ENCODE data around the gene P3R3URF. TPM values are rescaled to one million over a fixed set of nuclear protein-coding genes. Genes with fewer than 3 reads are reported as not detected.
A peak's percentile ranks its signal among the peaks of the same experiment; 100 is the strongest.

Gene P3R3URF
- total RNA-seq, 1 donor from 2014 or later: not detected

DNA sequence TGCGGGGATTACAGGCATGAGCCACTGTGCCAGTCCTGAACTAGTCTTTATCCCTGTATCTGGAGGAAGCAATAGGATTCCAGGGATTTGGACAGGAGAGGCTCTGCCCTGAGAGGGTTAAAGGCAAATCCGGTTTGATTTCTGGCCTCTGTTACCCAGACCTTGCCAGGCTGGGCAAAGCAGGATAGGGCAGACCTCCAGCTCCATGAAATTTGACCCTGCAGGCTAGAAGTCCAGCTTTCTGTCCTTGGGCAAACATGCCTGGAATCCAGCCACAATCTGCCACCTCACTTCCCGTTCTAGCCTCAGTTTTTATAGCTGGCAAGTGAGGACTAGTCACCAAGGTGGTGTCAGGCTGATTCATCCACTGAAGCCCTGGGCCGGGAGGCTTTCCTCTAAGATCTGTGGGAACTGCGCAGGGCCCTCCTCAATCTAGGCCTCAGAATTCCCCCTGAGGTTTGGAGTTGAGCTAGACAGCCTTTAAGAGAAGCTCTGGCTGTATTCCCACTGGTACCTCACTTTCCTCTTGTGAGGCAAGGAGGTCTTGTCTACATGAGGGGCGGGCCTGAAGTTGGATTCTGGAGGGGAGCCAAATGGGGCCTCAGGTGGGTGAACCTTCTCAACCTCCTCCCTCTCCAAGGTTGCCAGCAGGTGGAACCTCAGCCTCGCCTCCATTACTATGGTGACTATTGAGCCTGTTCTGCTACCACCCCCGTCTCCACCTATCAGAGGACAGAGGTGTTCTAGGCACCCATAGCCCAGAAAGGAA lies 7.0 kb upstream of the P3R3URF start:
- H3K27me3 Mint-ChIP-seq: no peaks in the 10 kb centered on the region
- peak overlapping the region; percentile 76 for H3K27ac Mint-ChIP-seq
- no peak overlapping the region for H3K4me3 Mint-ChIP-seq
- peaks cover 8% of the 10 kb centered on the region for H3K36me3 Mint-ChIP-seq
- TF ChIP-seq, protein P1, sequence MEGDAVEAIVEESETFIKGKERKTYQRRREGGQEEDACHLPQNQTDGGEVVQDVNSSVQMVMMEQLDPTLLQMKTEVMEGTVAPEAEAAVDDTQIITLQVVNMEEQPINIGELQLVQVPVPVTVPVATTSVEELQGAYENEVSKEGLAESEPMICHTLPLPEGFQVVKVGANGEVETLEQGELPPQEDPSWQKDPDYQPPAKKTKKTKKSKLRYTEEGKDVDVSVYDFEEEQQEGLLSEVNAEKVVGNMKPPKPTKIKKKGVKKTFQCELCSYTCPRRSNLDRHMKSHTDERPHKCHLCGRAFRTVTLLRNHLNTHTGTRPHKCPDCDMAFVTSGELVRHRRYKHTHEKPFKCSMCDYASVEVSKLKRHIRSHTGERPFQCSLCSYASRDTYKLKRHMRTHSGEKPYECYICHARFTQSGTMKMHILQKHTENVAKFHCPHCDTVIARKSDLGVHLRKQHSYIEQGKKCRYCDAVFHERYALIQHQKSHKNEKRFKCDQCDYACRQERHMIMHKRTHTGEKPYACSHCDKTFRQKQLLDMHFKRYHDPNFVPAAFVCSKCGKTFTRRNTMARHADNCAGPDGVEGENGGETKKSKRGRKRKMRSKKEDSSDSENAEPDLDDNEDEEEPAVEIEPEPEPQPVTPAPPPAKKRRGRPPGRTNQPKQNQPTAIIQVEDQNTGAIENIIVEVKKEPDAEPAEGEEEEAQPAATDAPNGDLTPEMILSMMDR (conservative IDR thresholded peaks at IDR 0.05): no peak
- H3K9me3 Mint-ChIP-seq: no peaks in the 10 kb centered on the region
- no peak for DNase-seq (ENCODE audit: extremely low spot score, unreplicated experiment)
- H3K4me1 Mint-ChIP-seq (ENCODE audit: unreplicated experiment): peaks cover 23% of the 10 kb centered on the region

DNA sequence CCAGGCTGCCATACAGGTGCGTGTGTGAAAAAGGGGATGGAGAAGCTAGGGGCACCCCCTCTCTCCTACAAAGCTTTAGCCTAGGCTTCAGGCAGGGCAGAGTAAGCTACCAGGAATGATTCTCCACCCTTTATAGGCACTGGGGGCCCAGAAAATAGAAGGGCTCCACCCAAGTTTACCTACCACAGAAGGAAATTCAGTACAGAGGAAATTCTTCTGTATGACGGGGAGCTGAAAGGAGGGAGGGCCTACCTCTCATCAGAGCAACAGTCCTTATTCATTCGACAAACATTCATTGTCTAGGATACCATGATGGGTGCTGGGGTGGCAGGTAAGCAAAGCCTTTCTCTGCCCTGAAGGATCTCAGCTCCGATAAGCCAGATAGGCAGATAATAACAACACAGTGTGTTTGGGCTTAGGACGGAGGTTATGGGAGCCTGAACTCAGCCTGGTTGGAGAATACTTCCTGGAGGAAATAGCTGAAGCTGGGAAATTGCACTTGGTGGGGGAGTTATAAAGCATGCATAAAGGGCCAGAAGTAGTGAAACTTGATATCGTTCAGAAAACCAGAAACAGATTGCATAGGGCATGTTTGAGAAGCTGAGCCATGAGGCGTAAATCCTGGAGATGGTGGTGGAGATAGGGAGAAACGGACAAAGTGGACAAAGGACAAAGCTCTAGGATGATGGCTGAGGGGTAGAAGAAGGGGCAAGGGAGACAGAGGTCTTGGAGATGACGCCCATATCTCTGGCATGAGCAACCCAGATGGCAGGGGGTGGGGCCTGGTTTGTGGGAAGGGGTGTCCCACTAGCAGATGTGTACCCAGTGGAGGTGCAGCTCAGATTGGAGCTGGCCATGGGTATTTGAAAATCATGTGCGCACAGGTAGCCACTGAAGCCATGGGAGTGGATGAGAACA lies 5.3 kb upstream of the P3R3URF start:
- no peak for DNase-seq (ENCODE audit: extremely low spot score, unreplicated experiment)
- H3K27ac Mint-ChIP-seq: peak overlapping the region; percentile 81

DNA sequence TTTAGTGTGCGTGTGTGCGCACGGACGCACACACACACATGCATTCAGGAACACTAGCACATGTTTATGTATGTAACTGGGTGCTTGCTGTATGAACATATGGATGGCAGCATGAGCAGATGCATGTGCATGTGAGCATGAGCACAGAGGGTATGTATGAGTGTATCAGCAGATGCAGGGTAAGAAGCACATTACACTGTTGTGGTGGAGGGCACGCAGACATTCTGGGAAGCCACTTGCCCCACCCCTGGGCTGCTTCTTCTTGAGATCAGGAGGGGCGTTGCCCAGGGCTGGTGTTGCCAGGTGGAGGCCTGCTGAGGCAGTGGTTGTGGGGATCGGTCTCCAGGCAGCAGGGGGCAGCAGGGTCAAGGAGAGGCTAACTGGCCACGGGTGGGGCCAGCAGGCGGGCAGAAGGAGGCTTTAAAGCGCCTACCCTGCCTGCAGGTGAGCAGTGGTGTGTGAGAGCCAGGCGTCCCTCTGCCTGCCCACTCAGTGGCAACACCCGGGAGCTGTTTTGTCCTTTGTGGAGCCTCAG lies 3.9 kb upstream of the P3R3URF start:
- Mint-ChIP-seq H3K27me3 (no peaks in the 10 kb centered on the region), H3K4me3 (no peak overlapping the region), H3K27ac (no peak overlapping the region), H3K9me3 (no peaks in the 10 kb centered on the region), H3K36me3 (no peaks in the 10 kb centered on the region), H3K4me1 (ENCODE audit: unreplicated experiment) (peaks cover 18% of the 10 kb centered on the region)
- TF ChIP-seq, protein P1 (conservative IDR thresholded peaks at IDR 0.05): no peak
- DNase-seq (ENCODE audit: extremely low spot score, unreplicated experiment): no peak

More for the DNA sequence above, 5.3 kb upstream of the P3R3URF start:
- Mint-ChIP-seq H3K4me1 (ENCODE audit: unreplicated experiment) (peaks cover 18% of the 10 kb centered on the region), H3K9me3 (no peaks in the 10 kb centered on the region), H3K4me3 (peak overlapping the region; percentile 73), H3K27me3 (no peaks in the 10 kb centered on the region), H3K36me3 (no peaks in the 10 kb centered on the region)
- TF ChIP-seq, protein P1 (conservative IDR thresholded peaks at IDR 0.05): no peak

DNA sequence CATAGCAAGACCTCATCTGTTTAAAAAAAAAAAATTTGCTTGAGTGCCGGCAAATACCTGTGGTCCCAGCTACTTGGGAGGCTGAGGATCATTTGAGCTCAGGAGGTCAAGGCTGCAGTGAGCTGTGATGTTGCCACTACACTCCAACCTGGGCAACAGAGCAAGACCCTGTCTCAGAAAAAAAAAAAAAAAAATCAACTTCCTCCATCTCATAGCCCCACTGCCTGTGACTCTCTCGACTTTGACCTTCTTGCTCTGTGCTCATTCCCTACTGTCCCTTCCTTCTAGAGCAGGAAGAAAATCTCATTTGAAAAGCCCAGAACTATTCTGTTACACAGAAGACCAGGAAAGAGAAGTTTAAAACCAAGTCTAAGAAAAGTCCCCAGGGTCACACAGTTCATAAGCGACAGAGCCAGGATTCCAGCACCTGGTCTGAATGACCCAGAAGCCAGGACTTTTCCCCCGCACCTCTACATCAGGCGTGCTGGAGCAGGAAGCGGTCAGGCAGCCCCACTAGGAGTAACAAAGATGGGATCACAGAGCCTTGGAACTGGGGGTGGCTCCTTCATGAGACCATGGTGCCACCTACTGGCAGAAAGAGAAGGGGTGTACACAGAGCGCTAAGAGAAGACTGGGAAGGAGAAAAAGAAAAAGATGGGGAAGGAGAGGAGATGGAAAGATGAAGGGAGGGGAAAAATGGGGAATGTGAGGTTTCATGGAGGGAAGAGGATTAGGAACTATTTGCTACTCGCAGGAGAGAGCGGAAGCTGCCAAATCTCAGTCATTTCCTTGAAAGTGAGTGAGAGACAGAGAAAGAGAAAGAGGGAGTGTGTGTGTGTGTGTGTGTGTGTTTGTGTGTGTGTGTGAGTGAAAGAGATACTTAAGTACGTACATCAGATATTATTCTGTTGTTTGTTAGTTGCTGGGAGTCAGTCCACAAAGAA lies 3.1 kb upstream of the P3R3URF start:
- TF ChIP-seq, protein P1 (conservative IDR thresholded peaks at IDR 0.05): peak; percentile 95
- Mint-ChIP-seq H3K27ac (no peak overlapping the region), H3K27me3 (no peaks in the 10 kb centered on the region), H3K4me1 (ENCODE audit: unreplicated experiment) (peaks cover 18% of the 10 kb centered on the region), H3K4me3 (no peak overlapping the region), H3K9me3 (no peaks in the 10 kb centered on the region), H3K36me3 (no peaks in the 10 kb centered on the region)
- DNase-seq (ENCODE audit: extremely low spot score, unreplicated experiment): no peak

DNA sequence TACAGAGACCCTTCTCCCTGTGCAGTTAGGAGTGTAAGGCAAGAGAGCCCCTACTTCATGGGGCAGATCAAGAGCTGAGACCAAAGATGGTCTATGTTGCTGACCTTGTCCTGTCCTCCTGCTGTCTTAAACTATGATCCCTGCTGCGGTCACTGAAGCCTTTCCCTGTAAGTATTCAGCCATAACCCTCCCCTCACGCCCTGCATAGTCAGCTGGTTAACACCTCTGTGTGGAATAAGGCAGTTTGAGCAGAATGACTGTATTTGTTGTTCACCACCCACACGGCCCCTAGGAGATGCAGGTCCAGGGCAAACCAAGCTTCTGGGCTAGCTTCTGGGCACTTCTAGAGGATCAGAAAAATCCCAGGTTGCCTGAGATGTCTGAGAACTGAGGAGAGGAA lies 1.0 kb downstream of the P3R3URF start:
- H3K27me3 Mint-ChIP-seq: peaks cover 4% of the 10 kb centered on the region
- peaks cover 4% of the 10 kb centered on the region for H3K4me1 Mint-ChIP-seq (ENCODE audit: unreplicated experiment)
- no peaks in the 10 kb centered on the region for H3K36me3 Mint-ChIP-seq
- TF ChIP-seq, protein P1 (conservative IDR thresholded peaks at IDR 0.05): no peak
- DNase-seq (ENCODE audit: extremely low spot score, unreplicated experiment): no peak
- H3K9me3 Mint-ChIP-seq: no peaks in the 10 kb centered on the region
- no peak overlapping the region for H3K4me3 Mint-ChIP-seq
- no peak overlapping the region for H3K27ac Mint-ChIP-seq

All from type B pancreatic cell (in vitro differentiated cells).